HCT116 (cell line): ENCODE data around the gene LRFN3. TPM values are rescaled to one million over a fixed set of nuclear protein-coding genes. Genes with fewer than 3 reads are reported as not detected.
A peak's percentile ranks its signal among the peaks of the same experiment; 100 is the strongest.

Experiments used
- ATAC-seq: fragments of 200-7000 bp; cut with Tn5 transposase; 2 replicates; pipeline ENCODE4 v1.9.1; 2020; ENCODE audit warnings: mild to moderate bottlenecking, moderate library complexity
- BruUV-seq: library from RNA; stranded (reverse); fragments of 400-500 nt; replicated peaks from 2 replicates; lab custom pipeline; 2021; lab: Mats Ljungman, UMichigan
- CTCF ChIA-PET: fragments of 300-600 bp; sonication (Branson Sonifier 250); formaldehyde crosslinking; loops from one replicate; lab custom pipeline; 2021; ENCODE audit warnings: antibody characterized with exemption; lab: Charles Lee
- POLR2A ChIA-PET: fragments of 300-600, 350-600 bp; sonication (Branson Sonifier 250); formaldehyde crosslinking; loops from one replicate; lab custom pipeline; 2021; ENCODE audit warnings: antibody characterized with exemption; lab: Charles Lee
- RAD21 ChIA-PET, 2 experiments: fragments of 300-600 bp; sonication (Branson Sonifier 250); formaldehyde crosslinking; loops; one replicate each; lab custom pipeline; 2023; ENCODE audit warnings: low total read pairs in 2 of 2; ENCODE audit not compliant: uncharacterized antibody in 2 of 2, unreplicated experiment in 2 of 2, low non-redundant PET in 1 of 2; lab: Charles Lee
- DNase-seq: peaks from one replicate; pipeline ENCODE4 v3.0.0-alpha.2; 2010; ENCODE audit warnings: low read depth, low spot score
- H2AFZ ChIP-seq: fragments of 200-600 bp; shearing (Covaris generic), sonication (generic); 2 replicates; pipeline ENCODE4 v1.6.1; 2017; ENCODE audit warnings: low read depth, mixed run types, mixed read lengths, antibody characterized with exemption, low read length; ENCODE audit not compliant: poor library complexity, severe bottlenecking
- H3K27ac ChIP-seq: 2 replicates; pipeline ENCODE4 v1.5.1; 2012; ENCODE audit warnings: low read depth, low read length
- H3K27me3 ChIP-seq: fragments of 200-600 bp; sonication (generic); 2 replicates; pipeline ENCODE4 v1.6.1; 2016; ENCODE audit warnings: mixed run types, low read length, mixed read lengths; ENCODE audit not compliant: insufficient read depth
- H3K36me3 ChIP-seq, 2 experiments: fragments of 200-500 bp in 1 of 2; fragments of 200-600 bp in 1 of 2; sonication (Bioruptor generic) in 1 of 2; sonication (generic) in 1 of 2; 2 replicates each; pipeline versions ENCODE4 v1.5.1 to v1.6.1; 2014 to 2016; ENCODE audit warnings: low read length in 2 of 2, inconsistent platforms in 1 of 2, mixed read lengths in 1 of 2, mixed run types in 1 of 2; ENCODE audit not compliant: insufficient read depth in 2 of 2, control insufficient read depth in 1 of 2
- H3K4me1 ChIP-seq, 2 experiments: fragments of 200-600 bp in 1 of 2; sonication (generic) in 1 of 2; 2 replicates each; pipeline versions ENCODE4 v1.5.1 to v1.6.1; 2012 to 2017; ENCODE audit warnings: low read length in 2 of 2, inconsistent platforms in 1 of 2, mild to moderate bottlenecking in 1 of 2, mixed read lengths in 1 of 2, mixed run types in 1 of 2, moderate library complexity in 1 of 2; ENCODE audit not compliant: insufficient read depth in 2 of 2, control insufficient read depth in 1 of 2
- H3K4me2 ChIP-seq: fragments of 200-600 bp; sonication (generic); 2 replicates; pipeline ENCODE4 v1.6.1; 2017; ENCODE audit warnings: mixed run types, low read length, mixed read lengths
- H3K4me3 ChIP-seq, 2 experiments: fragments of 200-600 bp in 1 of 2; sonication (generic) in 1 of 2; replicated peaks in 1 of 2; 2 replicates each; pipeline ENCODE4 v1.5.1; 2011 to 2016; ENCODE audit warnings: low read length in 2 of 2, control low read depth in 1 of 2, low read depth in 1 of 2, mild to moderate bottlenecking in 1 of 2, mixed read lengths in 1 of 2, mixed run types in 1 of 2
- H3K79me2 ChIP-seq: fragments of 200-600 bp; sonication (generic); 2 replicates; pipeline ENCODE4 v1.6.1; 2017; ENCODE audit warnings: mild to moderate bottlenecking, mixed run types, low read length, moderate library complexity, mixed read lengths; ENCODE audit not compliant: insufficient read depth
- H3K9ac ChIP-seq: fragments of 200-600 bp; sonication (generic); 2 replicates; pipeline ENCODE4 v1.6.1; 2016; ENCODE audit warnings: low read length, mixed read lengths
- H3K9me2 ChIP-seq: fragments of 200-600 bp; sonication (generic), shearing (Covaris generic); 2 replicates; pipeline ENCODE4 v1.6.1; 2017; ENCODE audit warnings: mixed run types, mild to moderate bottlenecking, moderate library complexity; ENCODE audit not compliant: insufficient read depth
- H3K9me3 ChIP-seq, 2 experiments: fragments of 200-500 bp in 1 of 2; fragments of 200-600 bp in 1 of 2; sonication (Bioruptor generic) in 1 of 2; sonication (generic) in 1 of 2; 2 replicates each; pipeline ENCODE4 v1.6.1; 2014 to 2017; ENCODE audit warnings: low read length in 2 of 2, mixed read lengths in 2 of 2, inconsistent platforms in 1 of 2, low read depth in 1 of 2, mild to moderate bottlenecking in 1 of 2, mixed run types in 1 of 2, moderate library complexity in 1 of 2; ENCODE audit not compliant: control insufficient read depth in 1 of 2, insufficient read depth in 1 of 2
- H4K20me1 ChIP-seq: fragments of 200-600 bp; sonication (generic), shearing (Covaris generic); 2 replicates; pipeline ENCODE4 v1.6.1; 2017; ENCODE audit warnings: mixed run types, mild to moderate bottlenecking, moderate library complexity; ENCODE audit not compliant: insufficient read depth
- ELF1 ChIP-seq: IDR thresholded peaks from 2 replicates; pipeline ENCODE4 v1.6.1; 2012; ENCODE audit warnings: low read depth, borderline replicate concordance
- YY1 ChIP-seq: IDR thresholded peaks from 2 replicates; pipeline ENCODE4 v1.6.1; 2011; ENCODE audit warnings: low read length, low read depth, moderate library complexity, mild to moderate bottlenecking; ENCODE audit not compliant: insufficient replicate concordance; ENCODE audit errors: extremely low read depth
- ZNF274 ChIP-seq: fragments of 200-500 bp; sonication (Bioruptor generic); IDR thresholded peaks from 2 replicates; pipeline ENCODE4 v1.6.1; 2014; ENCODE audit warnings: mild to moderate bottlenecking, low read depth, low read length, inconsistent platforms
- intact Hi-C: fragments of 100-400 bp; cut with micrococcal nuclease; formaldehyde crosslinking; loops from 2 replicates; pipeline ENCODE4 v1.10.0; 2022
- total RNA-seq: library from RNA; stranded (reverse); gene quantifications from one replicate; pipeline ENCODE4 v1.2.1, GENCODE V29; 2021; ENCODE audit not compliant: unreplicated experiment
- TF ChIP-seq, protein P1 (sequence below): IDR thresholded peaks from 2 replicates; pipeline ENCODE4 v1.6.1; 2012; ENCODE audit warnings: low read depth
- TF ChIP-seq, protein P2 (sequence below): IDR thresholded peaks from 2 replicates; pipeline ENCODE4 v1.6.1; 2012
- TF ChIP-seq, protein P3 (sequence below), 3 experiments: fragments of 200-600 bp in 1 of 3; sonication (generic) in 1 of 3; IDR thresholded peaks in 2 of 3; conservative IDR thresholded peaks in 1 of 3; 2 replicates each; pipeline ENCODE4 v1.5.1; 2012 to 2017; ENCODE audit warnings: low read depth in 2 of 3, low read length in 2 of 3, antibody characterized with exemption in 1 of 3, borderline replicate concordance in 1 of 3, control low read depth in 1 of 3, mild to moderate bottlenecking in 1 of 3, mixed read lengths in 1 of 3, mixed run types in 1 of 3, moderate library complexity in 1 of 3; ENCODE audit not compliant: insufficient read depth in 1 of 3
- TF ChIP-seq, protein P4 (sequence below): IDR thresholded peaks from 2 replicates; pipeline ENCODE4 v1.6.1; 2012

Gene LRFN3
- total RNA-seq, 1 experiment from 2014 or later, result 18.8 TPM

DNA sequence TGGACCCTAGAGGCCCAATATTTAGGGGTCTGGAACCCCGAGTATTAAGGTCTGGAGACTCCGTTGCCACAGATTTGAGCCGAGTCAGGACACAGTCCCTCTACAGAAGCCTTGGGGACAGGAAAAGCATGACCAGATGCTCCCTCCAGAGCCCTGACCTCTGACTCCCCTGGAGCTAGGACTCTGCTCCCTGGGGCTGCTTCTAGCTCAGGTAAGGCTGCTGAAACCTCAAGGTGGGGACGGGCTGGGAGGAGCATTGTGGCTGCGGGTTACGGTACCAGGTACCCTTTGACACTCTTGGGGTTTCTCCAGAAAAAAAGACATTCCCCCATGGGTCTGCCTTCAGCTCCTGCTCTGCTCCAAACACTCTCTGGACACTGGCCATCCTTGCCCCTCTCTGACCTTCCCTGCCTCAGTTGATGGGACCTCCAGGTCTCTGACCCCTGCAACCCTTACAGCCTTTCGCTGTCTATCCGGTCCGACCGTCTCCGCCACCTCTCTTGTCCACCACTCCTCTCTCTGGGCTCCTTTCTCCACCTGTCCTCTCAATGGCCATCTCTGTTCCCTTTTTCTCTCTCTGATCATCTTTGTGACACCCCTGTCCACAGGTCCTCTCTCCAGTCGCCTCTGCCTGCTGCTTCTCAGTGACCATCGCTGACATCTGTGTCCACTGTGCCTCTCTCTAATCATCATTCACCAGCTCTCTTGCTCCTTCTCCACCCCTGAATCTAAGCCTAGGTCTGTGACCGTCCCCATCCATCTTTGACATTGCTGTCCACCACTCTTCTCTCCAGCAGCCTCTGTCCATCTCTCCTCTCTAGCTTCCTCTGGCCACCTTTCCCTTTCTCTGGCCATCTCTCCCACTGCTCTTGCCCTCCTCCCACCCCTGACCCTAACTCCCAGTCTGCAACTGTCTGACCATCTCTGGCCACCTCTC is 1.4 kb downstream of the LRFN3 start (continued):
- TF ChIP-seq, protein P1, sequence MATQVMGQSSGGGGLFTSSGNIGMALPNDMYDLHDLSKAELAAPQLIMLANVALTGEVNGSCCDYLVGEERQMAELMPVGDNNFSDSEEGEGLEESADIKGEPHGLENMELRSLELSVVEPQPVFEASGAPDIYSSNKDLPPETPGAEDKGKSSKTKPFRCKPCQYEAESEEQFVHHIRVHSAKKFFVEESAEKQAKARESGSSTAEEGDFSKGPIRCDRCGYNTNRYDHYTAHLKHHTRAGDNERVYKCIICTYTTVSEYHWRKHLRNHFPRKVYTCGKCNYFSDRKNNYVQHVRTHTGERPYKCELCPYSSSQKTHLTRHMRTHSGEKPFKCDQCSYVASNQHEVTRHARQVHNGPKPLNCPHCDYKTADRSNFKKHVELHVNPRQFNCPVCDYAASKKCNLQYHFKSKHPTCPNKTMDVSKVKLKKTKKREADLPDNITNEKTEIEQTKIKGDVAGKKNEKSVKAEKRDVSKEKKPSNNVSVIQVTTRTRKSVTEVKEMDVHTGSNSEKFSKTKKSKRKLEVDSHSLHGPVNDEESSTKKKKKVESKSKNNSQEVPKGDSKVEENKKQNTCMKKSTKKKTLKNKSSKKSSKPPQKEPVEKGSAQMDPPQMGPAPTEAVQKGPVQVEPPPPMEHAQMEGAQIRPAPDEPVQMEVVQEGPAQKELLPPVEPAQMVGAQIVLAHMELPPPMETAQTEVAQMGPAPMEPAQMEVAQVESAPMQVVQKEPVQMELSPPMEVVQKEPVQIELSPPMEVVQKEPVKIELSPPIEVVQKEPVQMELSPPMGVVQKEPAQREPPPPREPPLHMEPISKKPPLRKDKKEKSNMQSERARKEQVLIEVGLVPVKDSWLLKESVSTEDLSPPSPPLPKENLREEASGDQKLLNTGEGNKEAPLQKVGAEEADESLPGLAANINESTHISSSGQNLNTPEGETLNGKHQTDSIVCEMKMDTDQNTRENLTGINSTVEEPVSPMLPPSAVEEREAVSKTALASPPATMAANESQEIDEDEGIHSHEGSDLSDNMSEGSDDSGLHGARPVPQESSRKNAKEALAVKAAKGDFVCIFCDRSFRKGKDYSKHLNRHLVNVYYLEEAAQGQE, result no peak
- TF ChIP-seq, protein P2, sequence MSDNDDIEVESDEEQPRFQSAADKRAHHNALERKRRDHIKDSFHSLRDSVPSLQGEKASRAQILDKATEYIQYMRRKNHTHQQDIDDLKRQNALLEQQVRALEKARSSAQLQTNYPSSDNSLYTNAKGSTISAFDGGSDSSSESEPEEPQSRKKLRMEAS, result no peak
- TF ChIP-seq ZNF274, result no peak
- no peak for TF ChIP-seq YY1
- no peak for TF ChIP-seq ELF1

DNA sequence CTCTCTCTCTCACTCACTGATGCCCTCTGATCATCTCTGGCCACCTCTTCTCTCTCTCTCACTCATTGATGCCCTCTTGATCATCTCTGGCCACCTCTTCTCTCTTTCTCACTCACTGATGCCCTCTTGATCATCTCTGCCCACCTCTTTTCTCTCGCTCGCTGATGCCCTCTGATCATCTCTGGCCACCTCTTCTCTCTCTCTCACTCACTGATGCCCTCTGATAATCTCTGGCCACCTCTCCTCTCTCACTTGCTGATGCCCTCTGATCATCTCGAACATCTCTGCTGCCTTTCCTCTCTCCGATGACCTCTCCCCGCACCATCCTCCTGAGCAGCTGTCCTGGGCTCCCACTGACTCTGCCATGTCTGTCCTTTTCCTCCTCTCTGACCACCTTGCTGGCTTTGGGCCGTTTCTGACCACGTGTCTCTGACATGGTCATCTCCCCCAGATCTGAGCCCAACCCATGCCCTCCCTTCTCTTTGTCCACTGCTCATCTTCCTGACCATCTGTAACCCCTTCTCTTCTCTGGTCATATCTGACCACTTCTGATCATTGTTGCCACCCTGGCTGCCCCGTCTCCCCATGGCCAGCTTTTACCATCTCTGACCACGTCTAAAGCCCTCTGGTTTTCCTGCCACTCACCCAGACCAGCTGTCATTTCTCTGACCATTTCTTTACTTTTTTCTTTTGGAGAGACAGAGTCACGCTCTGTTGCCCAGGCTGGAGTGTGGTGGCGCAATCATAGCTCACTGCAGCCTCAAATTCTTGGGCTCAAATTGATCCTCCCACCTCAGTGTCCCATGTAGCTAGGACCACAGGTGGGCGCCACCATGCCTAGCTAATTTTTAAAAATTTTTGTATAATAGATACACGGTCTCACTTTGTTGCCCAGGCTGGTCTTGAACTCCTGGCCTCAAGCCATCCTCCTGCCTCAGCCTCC is 2.4 kb downstream of the LRFN3 start:
- TF ChIP-seq, protein P3, sequence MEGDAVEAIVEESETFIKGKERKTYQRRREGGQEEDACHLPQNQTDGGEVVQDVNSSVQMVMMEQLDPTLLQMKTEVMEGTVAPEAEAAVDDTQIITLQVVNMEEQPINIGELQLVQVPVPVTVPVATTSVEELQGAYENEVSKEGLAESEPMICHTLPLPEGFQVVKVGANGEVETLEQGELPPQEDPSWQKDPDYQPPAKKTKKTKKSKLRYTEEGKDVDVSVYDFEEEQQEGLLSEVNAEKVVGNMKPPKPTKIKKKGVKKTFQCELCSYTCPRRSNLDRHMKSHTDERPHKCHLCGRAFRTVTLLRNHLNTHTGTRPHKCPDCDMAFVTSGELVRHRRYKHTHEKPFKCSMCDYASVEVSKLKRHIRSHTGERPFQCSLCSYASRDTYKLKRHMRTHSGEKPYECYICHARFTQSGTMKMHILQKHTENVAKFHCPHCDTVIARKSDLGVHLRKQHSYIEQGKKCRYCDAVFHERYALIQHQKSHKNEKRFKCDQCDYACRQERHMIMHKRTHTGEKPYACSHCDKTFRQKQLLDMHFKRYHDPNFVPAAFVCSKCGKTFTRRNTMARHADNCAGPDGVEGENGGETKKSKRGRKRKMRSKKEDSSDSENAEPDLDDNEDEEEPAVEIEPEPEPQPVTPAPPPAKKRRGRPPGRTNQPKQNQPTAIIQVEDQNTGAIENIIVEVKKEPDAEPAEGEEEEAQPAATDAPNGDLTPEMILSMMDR (IDR thresholded peaks at IDR 0.05 in 2 of 3, conservative IDR thresholded peaks at IDR 0.05 in 1 of 3; ENCODE audit: borderline replicate concordance in 1 of 3, insufficient read depth in 1 of 3, low read depth in 2 of 3, low read length in 2 of 3), result peak in 1 of 3 experiments; percentile 11; a peak in 1 of 6 replicates
- TF ChIP-seq, protein P4, sequence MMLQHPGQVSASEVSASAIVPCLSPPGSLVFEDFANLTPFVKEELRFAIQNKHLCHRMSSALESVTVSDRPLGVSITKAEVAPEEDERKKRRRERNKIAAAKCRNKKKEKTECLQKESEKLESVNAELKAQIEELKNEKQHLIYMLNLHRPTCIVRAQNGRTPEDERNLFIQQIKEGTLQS, result no peak
- H3K9me2 ChIP-seq, result no peaks in the 10 kb centered on the region
- ATAC-seq (no peak), DNase-seq (no peak)
- intact Hi-C loops, result loop anchor here (10.0 kb wide), 1 partner anchor 394 kb away; the partner anchor contains the start of gene TMEM147
- no peaks in the 10 kb centered on the region for H3K27me3 ChIP-seq
- H3K9ac ChIP-seq, result no peak overlapping the region
- no TSS peak for BruUV-seq
- peaks cover 20% of the 10 kb centered on the region for H3K79me2 ChIP-seq
- ChIA-PET RAD21 (no interaction called here), POLR2A (no interaction called here), CTCF (no interaction called here)
- no peaks in the 10 kb centered on the region; a peak in 2 of 4 replicates for H3K36me3 ChIP-seq
- H3K4me1 ChIP-seq, result peaks cover 16 to 19% of the 10 kb centered on the region in 2 experiments; a peak in 3 of 4 replicates
- peak overlapping the region; percentile 97; the same call in 1 of the 2 replicates for H3K4me2 ChIP-seq
- H2AFZ ChIP-seq, result no peak overlapping the region
- H3K4me3 ChIP-seq, result no peak overlapping the region
- H3K27ac ChIP-seq, result no peak overlapping the region
- no peaks in the 10 kb centered on the region for H3K9me3 ChIP-seq
- H4K20me1 ChIP-seq, result no peaks in the 10 kb centered on the region
